ENCODE data around the gene USO1. TPM values are rescaled to one million over a fixed set of nuclear protein-coding genes. Genes with fewer than 3 reads are reported as not detected.

Gene USO1
- total and polyA plus RNA-seq, 2 of the 8 experiments (the other 6 are each of a cell fraction or from before 2014, with no cell fraction given) = 57.3 to 198 TPM

DNA sequence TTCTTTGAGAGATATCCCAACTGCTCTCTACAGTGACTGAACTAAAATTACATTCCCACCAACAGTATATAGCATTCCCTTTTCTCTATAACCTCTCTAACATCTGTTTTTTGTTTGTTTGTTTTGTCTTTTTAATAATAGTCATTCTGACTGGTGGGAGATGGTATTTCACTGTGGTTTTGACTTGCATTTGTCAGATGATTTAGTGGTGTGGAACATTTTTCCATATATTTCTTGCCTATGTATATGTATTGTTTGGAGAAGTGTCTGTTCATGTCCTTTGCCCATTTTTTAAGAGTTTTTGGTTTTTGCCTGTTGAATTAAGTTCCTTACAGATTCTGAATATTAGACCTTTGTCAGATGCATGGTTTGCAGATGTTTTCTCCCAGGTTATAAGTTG lies 9.0 kb downstream of the USO1 start:
- Histone ChIP-seq H3K9me3 (ENCODE audit: insufficient read depth in 2 of 2, low read depth in 1 of 2, low read length in 1 of 2) (no peaks in the 10 kb centered on the region; a peak in 1 of 4 replicates), H2BK12ac (ENCODE audit: low read depth, low read length) (no peak overlapping the region), H4K5ac (ENCODE audit: insufficient read length, low read depth, low read length) (no peak overlapping the region), H3K79me2 (ENCODE audit: control insufficient read depth in 1 of 2, insufficient read depth in 2 of 2, low read length in 2 of 2) (peaks cover 16 to 89% of the 10 kb centered on the region in 2 experiments), H4K91ac (replicated peaks; ENCODE audit: insufficient read length, low read length) (no peak overlapping the region), H3K23ac (ENCODE audit: insufficient read length) (no peak overlapping the region), H2BK120ac (replicated peaks; ENCODE audit: low read depth, low read length) (no peak overlapping the region), H3K27ac (ENCODE audit: low read depth, low read length) (no peak overlapping the region), H2AFZ (ENCODE audit: low read length) (no peak overlapping the region), H2BK5ac (ENCODE audit: low read depth, low read length) (no peak overlapping the region), H3K79me1 (ENCODE audit: low read depth, low read length) (no peaks in the 10 kb centered on the region; the same call in 1 of the 2 replicates), H4K8ac (ENCODE audit: extremely low read depth, insufficient read depth, low read length) (no peak overlapping the region), H3K14ac (ENCODE audit: insufficient read length) (no peak overlapping the region), H4K20me1 (replicated peaks in 1 of 2; ENCODE audit: control insufficient read depth in 1 of 2, insufficient read depth in 2 of 2, low read length in 2 of 2) (peaks cover 1% of the 10 kb centered on the region in 2 experiments), H2AK5ac (ENCODE audit: low read depth, low read length) (no peak overlapping the region), H3K4me1 (replicated peaks in 1 of 4; ENCODE audit: control insufficient read depth in 3 of 4, insufficient read depth in 4 of 4, low read length in 3 of 4) (peaks cover 0 to under 1% (median 0%) of the 10 kb centered on the region in 4 experiments; a peak in 1 of 7 replicates), H3K23me2 (ENCODE audit: low read depth, low read length) (no peaks in the 10 kb centered on the region), H3K4me2 (ENCODE audit: insufficient read depth in 1 of 2, low read depth in 2 of 2, low read length in 2 of 2) (no peak overlapping the region), H3K18ac (ENCODE audit: extremely low read depth, low read length) (no peak overlapping the region), H3K9ac (replicated peaks in 1 of 4; ENCODE audit: extremely low read depth in 1 of 4, low read depth in 3 of 4, low read length in 3 of 4) (no peak overlapping the region), H3K56ac (replicated peaks; ENCODE audit: insufficient read length, low read depth, low read length) (no peak overlapping the region), H3K4ac (replicated peaks; ENCODE audit: insufficient read length, low read depth, low read length) (no peak overlapping the region), H3K4me3 (ENCODE audit: extremely low read depth in 1 of 4, insufficient read depth in 2 of 4, low read depth in 3 of 4, low read length in 4 of 4) (no peak overlapping the region), H3K36me3 (ENCODE audit: control insufficient read depth in 2 of 4, insufficient read depth in 4 of 4, low read length in 3 of 4) (no peaks in the 10 kb centered on the region; a peak in 1 of 8 replicates), H2BK20ac (ENCODE audit: low read length) (no peak overlapping the region), H3K27me3 (replicated peaks in 1 of 4; ENCODE audit: control insufficient read depth in 3 of 4, extremely low read depth in 1 of 4, insufficient read depth in 3 of 4, low read length in 3 of 4) (no peaks in the 10 kb centered on the region), H2BK15ac (ENCODE audit: low read length) (no peak overlapping the region)
- DNase-seq (ENCODE audit: low read depth in 1 of 2, low spot score in 2 of 2) (no peak), FAIRE-seq (no peak)
- TF ChIP-seq TBP (IDR thresholded peaks at IDR 0.05; ENCODE audit: low read depth, low read length) = no peak
- TF ChIP-seq, protein P1, sequence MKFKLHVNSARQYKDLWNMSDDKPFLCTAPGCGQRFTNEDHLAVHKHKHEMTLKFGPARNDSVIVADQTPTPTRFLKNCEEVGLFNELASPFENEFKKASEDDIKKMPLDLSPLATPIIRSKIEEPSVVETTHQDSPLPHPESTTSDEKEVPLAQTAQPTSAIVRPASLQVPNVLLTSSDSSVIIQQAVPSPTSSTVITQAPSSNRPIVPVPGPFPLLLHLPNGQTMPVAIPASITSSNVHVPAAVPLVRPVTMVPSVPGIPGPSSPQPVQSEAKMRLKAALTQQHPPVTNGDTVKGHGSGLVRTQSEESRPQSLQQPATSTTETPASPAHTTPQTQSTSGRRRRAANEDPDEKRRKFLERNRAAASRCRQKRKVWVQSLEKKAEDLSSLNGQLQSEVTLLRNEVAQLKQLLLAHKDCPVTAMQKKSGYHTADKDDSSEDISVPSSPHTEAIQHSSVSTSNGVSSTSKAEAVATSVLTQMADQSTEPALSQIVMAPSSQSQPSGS (IDR thresholded peaks at IDR 0.05; ENCODE audit: low read length) = no peak
- ChIA-PET POLR2A (ENCODE audit: partially characterized antibody) (interaction anchor here (0.6 kb wide), 1 partner anchor 11 kb away, joined by 3 read pairs; no protein-coding TSS in a partner anchor), CTCF (ENCODE audit: partially characterized antibody) (interaction anchor here (1.0 to 1.3 kb wide), 3 partner anchors 9 to 182 kb away, joined by 3 to 4 read pairs (median 3); partner anchors contain the start of gene USO1)
